Measurements from ENCODE around the gene LCA5L. TPM values are rescaled to one million over a fixed set of nuclear protein-coding genes. Genes with fewer than 3 reads are reported as not detected.

LCA5L gene
- total RNA-seq, 1 donor from 2014 or later = 1.4 TPM

DNA sequence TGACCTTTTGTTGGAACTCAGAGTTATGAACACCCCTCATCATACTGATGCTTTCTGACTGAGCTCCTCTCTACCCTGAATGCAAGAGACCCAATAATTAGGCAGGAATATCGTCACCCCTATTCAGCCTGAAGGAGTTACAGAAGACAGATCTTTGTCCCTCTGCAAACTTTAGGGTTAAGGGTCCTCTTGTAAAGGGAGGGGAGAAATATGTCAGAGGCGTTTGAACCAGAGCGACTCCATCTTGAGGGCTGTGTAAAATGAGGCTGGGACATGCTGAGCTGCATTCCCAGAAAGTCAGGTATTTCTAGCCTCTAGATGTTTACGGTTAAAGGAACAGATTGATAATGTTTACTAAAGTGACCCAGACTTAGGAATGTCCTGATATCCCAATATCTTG is 86.2 kb downstream of the LCA5L start:
- TF ChIP-seq, protein P1, sequence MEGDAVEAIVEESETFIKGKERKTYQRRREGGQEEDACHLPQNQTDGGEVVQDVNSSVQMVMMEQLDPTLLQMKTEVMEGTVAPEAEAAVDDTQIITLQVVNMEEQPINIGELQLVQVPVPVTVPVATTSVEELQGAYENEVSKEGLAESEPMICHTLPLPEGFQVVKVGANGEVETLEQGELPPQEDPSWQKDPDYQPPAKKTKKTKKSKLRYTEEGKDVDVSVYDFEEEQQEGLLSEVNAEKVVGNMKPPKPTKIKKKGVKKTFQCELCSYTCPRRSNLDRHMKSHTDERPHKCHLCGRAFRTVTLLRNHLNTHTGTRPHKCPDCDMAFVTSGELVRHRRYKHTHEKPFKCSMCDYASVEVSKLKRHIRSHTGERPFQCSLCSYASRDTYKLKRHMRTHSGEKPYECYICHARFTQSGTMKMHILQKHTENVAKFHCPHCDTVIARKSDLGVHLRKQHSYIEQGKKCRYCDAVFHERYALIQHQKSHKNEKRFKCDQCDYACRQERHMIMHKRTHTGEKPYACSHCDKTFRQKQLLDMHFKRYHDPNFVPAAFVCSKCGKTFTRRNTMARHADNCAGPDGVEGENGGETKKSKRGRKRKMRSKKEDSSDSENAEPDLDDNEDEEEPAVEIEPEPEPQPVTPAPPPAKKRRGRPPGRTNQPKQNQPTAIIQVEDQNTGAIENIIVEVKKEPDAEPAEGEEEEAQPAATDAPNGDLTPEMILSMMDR (conservative IDR thresholded peaks at IDR 0.05) = no peak
- Mint-ChIP-seq H3K9me3 (peaks cover 2% of the 10 kb centered on the region), H3K27ac (ENCODE audit: unreplicated experiment) (no peak overlapping the region), H3K27me3 (ENCODE audit: low read depth) (peaks cover 2% of the 10 kb centered on the region), H3K36me3 (ENCODE audit: low read depth) (no peaks in the 10 kb centered on the region), H3K4me3 (no peak overlapping the region), H3K4me1 (peaks cover 14% of the 10 kb centered on the region)
- DNase-seq (ENCODE audit: low read depth, low spot score) = no peak

Small RNAs within 50 kb of the gene (microRNA-seq; reads per million reads assigned to microRNA genes)
- not detected for gene MIR6508

Other genes with a start within 250 kb of the LCA5L start
- gene BRWD1, start 132.1 kb downstream of the LCA5L start, total RNA-seq = 38.4 and 42.8 TPM in 2 replicates
- 581 and 589 TPM in 2 replicates for gene HMGN1, start 96.7 kb downstream of the LCA5L start, total RNA-seq
- 2.3 and 2.4 TPM in 2 replicates for gene SH3BGR, start 6.2 kb upstream of the LCA5L start, total RNA-seq
- gene B3GALT5, start 167.2 kb upstream of the LCA5L start, total RNA-seq = 1.9 and 2.6 TPM in 2 replicates